ENCODE results near the gene COL23A1.

DNA sequence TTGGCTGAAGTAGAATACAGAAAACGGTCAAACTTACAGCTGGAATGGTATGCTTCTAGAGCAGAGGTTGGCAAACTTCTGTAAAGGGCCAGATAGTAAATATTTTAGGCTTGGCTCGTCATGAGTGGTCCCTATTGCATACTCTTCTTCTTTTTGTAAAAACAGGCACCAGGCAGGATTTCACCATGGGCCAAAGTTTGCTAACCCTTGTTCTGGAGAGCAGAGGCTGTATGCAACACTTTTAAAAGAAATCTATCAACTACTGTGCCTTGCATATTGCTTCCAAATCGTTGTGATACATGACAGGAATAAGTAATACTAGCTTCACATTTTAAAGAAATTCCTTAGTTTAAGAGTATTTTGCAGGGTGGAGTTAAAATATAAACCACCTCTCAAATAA, 15.6 kb upstream of the COL23A1 start:
- TF ChIP-seq CTCF (conservative IDR thresholded peaks at IDR 0.05 in 1 of 2, IDR thresholded peaks at IDR 0.05 in 1 of 2; ENCODE audit: low read depth in 1 of 2, low read length in 2 of 2) (no peak), EZH2 (IDR thresholded peaks at IDR 0.05; ENCODE audit: low read length, missing control alignments) (no peak)

Measured in fibroblast of lung (primary cell).